ENCODE measurements around the gene MOB3B. TPM values are rescaled to one million over a fixed set of nuclear protein-coding genes. Genes with fewer than 3 reads are reported as not detected.

MOB3B gene
- total RNA-seq, 6 experiments from 2014 or later: not detected

DNA sequence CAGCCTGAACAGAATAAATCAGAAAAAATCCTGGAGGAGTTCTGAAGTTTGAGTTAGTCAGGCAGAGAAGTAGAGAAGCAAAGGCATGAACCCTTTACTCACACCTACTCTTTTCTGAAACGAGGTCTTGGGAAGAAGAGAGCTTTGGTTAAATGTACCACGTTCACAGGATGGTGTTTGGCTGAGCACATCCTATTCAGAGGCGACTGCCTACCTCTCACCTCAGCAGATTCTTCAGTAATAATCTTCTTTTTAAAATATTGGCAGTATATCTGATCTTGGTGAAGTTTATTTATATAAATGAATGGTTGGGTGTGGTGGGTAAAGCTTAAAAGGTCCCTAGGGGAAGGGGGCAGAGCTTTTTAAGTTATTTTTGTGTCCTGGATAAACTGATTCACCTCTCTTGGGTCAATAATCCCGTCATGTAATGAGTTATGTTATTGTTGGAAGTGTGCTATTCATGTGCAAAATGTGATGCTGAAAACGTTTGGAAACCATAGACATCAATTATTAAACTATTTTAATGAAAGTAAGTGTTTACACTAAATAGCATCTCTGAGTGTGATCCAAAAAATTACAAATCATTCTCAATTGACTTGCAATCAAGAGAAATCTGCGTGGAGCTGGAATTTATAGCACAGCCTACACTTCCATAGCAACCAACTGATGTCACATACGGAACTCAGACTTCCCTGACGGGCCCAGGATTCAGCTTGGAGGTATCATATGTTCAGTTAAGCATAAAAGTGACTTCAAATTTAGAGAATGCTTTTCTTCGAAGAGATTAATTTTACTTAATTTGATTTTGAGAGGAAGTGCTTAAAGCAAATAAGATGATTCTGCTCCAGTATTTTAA lies 138.3 kb downstream of the MOB3B start:
- no peak for DNase-seq
- Mint-ChIP-seq H3K9me3 (no peaks in the 10 kb centered on the region), H3K4me1 (ENCODE audit: low read depth) (no peaks in the 10 kb centered on the region), H3K27ac (no peak overlapping the region), H3K36me3 (ENCODE audit: low read depth) (no peaks in the 10 kb centered on the region), H3K27me3 (ENCODE audit: insufficient read depth) (peaks cover 4% of the 10 kb centered on the region), H3K4me3 (no peak overlapping the region)
- TF ChIP-seq, protein P1, sequence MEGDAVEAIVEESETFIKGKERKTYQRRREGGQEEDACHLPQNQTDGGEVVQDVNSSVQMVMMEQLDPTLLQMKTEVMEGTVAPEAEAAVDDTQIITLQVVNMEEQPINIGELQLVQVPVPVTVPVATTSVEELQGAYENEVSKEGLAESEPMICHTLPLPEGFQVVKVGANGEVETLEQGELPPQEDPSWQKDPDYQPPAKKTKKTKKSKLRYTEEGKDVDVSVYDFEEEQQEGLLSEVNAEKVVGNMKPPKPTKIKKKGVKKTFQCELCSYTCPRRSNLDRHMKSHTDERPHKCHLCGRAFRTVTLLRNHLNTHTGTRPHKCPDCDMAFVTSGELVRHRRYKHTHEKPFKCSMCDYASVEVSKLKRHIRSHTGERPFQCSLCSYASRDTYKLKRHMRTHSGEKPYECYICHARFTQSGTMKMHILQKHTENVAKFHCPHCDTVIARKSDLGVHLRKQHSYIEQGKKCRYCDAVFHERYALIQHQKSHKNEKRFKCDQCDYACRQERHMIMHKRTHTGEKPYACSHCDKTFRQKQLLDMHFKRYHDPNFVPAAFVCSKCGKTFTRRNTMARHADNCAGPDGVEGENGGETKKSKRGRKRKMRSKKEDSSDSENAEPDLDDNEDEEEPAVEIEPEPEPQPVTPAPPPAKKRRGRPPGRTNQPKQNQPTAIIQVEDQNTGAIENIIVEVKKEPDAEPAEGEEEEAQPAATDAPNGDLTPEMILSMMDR (IDR thresholded peaks at IDR 0.05): no peak

DNA sequence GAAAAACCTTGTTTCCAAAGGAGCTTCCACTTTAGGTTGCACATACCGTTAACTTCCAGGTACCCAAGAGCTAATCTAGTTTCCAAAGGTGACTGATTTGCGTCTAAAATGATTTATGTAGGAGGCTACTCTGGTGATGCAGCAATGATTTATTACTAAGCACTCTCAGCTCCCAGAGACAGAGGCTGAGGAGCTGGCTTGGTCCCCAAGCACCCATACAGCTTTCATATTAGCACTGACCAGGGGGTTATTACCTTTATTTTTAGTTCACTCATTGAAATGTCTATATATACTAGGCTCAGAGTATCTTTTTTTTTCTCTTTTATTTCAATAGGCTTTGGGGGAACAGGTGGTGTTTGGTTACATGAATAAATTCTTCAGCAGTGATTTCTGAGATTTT lies 141.5 kb downstream of the MOB3B start:
- no peaks in the 10 kb centered on the region for H3K4me1 Mint-ChIP-seq (ENCODE audit: low read depth)
- H3K4me3 Mint-ChIP-seq: no peak overlapping the region
- H3K27ac Mint-ChIP-seq: no peak overlapping the region

DNA sequence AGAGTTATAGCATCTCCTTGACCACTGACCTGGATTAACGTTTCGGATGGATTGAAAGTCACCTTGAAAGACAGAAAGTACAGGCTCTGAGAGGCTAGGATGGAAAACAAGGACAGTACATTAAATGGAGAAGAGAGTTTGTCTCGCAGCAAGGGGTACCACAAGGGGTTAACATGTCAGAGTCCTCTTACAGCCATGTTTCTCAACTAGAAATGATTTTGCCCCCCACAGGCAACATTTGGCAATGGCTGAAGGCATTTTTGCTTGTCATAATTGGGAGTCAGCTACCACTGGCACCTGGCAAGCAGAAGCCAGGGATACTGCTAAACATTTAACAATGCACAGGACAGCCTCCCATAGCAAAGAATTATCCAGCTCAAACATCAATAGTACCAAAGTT lies 141.9 kb downstream of the MOB3B start:
- Mint-ChIP-seq H3K36me3 (ENCODE audit: low read depth) (no peaks in the 10 kb centered on the region), H3K4me1 (ENCODE audit: low read depth) (no peaks in the 10 kb centered on the region), H3K27me3 (ENCODE audit: insufficient read depth) (peaks cover 4% of the 10 kb centered on the region), H3K27ac (no peak overlapping the region), H3K4me3 (no peak overlapping the region), H3K9me3 (no peaks in the 10 kb centered on the region)
- TF ChIP-seq, protein P1 (IDR thresholded peaks at IDR 0.05): no peak
- DNase-seq: no peak

More for the DNA sequence above, 141.5 kb downstream of the MOB3B start:
- no peak for DNase-seq
- Mint-ChIP-seq H3K9me3 (no peaks in the 10 kb centered on the region), H3K36me3 (ENCODE audit: low read depth) (no peaks in the 10 kb centered on the region), H3K27me3 (ENCODE audit: insufficient read depth) (peaks cover 4% of the 10 kb centered on the region)
- TF ChIP-seq, protein P1 (IDR thresholded peaks at IDR 0.05): no peak

DNA sequence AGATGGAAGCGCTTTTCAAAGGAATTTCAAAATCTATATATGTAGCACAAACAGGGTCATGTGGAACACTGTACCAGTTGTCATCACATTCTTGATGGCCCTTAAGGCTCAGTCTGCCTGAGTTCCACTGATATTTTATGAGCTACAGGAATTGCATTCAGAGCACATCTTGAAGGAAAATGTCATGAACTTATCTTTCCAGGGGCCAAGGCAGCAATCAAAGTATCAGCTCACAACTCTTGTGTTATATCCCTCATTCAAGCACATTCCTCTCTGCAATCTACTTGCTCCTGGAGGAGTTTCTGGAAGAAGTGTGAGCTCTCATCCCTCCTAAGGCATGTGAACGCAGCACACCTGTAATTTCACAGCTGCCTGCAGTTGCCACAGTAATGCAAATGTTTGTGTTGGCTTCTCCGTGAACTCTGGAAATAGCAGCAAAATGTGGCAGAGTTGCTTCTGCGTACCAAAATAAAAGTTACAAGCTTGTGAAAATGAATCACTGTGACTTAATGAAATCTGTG lies 143.0 kb downstream of the MOB3B start:
- H3K4me1 Mint-ChIP-seq (ENCODE audit: low read depth): no peaks in the 10 kb centered on the region
- H3K36me3 Mint-ChIP-seq (ENCODE audit: low read depth): no peaks in the 10 kb centered on the region
- DNase-seq: no peak
- H3K4me3 Mint-ChIP-seq: no peak overlapping the region
- TF ChIP-seq, protein P1 (IDR thresholded peaks at IDR 0.05): no peak
- no peaks in the 10 kb centered on the region for H3K9me3 Mint-ChIP-seq
- H3K27me3 Mint-ChIP-seq (ENCODE audit: insufficient read depth): peaks cover 4% of the 10 kb centered on the region
- no peak overlapping the region for H3K27ac Mint-ChIP-seq

DNA sequence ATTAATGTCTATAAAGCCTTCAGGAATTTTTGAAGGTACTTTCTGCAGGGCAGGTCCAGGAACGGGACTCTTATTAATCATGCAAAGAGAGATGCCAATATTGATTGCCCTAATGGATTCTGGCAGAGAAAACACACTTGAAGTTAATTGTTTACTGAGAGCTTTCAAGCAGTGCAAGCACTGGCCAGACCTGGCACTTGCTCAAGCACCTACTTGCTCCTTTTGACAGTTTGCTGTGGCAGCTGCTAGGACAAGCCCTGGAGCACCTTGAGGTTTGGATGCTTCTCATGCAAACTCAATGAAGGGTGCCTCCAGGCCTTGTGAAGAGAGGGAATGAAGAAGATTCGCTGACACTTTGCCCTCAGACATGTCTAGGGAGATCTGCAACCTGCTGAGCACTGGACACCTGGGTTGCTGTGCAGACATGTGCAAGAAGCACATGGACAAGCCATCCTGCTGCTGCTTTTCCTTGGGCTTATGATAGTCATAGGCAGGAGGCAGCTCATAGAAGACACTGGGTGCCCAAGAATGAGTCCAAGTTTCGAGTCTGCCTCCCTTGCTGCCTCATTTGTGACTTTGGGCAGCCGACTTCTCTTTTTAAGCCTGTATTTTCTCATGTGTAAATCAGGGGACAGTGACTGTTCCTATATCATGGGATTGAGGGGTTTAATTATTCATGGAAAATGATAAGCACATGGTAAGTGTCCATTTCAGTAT lies 143.8 kb downstream of the MOB3B start:
- H3K36me3 Mint-ChIP-seq (ENCODE audit: low read depth): no peaks in the 10 kb centered on the region
- TF ChIP-seq, protein P1 (IDR thresholded peaks at IDR 0.05): no peak
- H3K9me3 Mint-ChIP-seq: no peaks in the 10 kb centered on the region
- peaks cover 4% of the 10 kb centered on the region for H3K27me3 Mint-ChIP-seq (ENCODE audit: insufficient read depth)
- no peak overlapping the region for H3K4me3 Mint-ChIP-seq
- no peak overlapping the region for H3K27ac Mint-ChIP-seq
- no peaks in the 10 kb centered on the region for H3K4me1 Mint-ChIP-seq (ENCODE audit: low read depth)
- DNase-seq: no peak

All from HFFc6 (cell line).